HuH-7 (cell line): ENCODE results near the gene COQ5.
"Not testable (repeated sequence)": the region's sequence is repeated elsewhere in the genome, so short reads cannot be mapped to it uniquely, and the experiment has no call there.

Source experiments
- DNase-seq: peaks from one replicate; pipeline ENCODE4 v3.0.0; 2011; ENCODE audit warnings: low spot score

Gene COQ5

GRCh38 chr12:120529641-120530417 is 871 bp upstream of the COQ5 start:
- peak; percentile 49 for DNase-seq

GRCh38 chr12:120522568-120522967 is 6.4 kb downstream of the COQ5 start:
- no peak for DNase-seq

GRCh38 chr12:120519324-120519723 is 9.6 kb downstream of the COQ5 start:
- DNase-seq = not testable (repeated sequence)

GRCh38 chr12:120515496-120515895 is 13.5 kb downstream of the COQ5 start:
- DNase-seq = no peak

GRCh38 chr12:120514002-120514401 is 15.0 kb downstream of the COQ5 start:
- no peak for DNase-seq

- DNase-seq = no peak
Observed at GRCh38 chr12:120508537-120508936, 20.4 kb downstream of the COQ5 start.

- no peak for DNase-seq
Observed at GRCh38 chr12:120504587-120504986, 24.4 kb downstream of the COQ5 start.

GRCh38 chr12:120500581-120500980 is 28.4 kb downstream of the COQ5 start:
- no peak for DNase-seq

GRCh38 chr12:120498870-120499515 is 30.0 kb downstream of the COQ5 start:
- DNase-seq = no peak

GRCh38 chr12:120497524-120498150 is 31.3 kb downstream of the COQ5 start:
- DNase-seq = no peak

- peak; percentile 22 for DNase-seq
Observed at GRCh38 chr12:120496413-120497340, 32.3 kb downstream of the COQ5 start.

GRCh38 chr12:120495731-120496412 is 33.1 kb downstream of the COQ5 start, which contains the start of gene DYNLL1:
Gene DYNLL1 (plus strand): TSS chr12:120496113. CDS start chr12:120496422, 309 bp downstream.
- peak; percentile 87 for DNase-seq

- DNase-seq = no peak
Observed at GRCh38 chr12:120495186-120495730, 33.7 kb downstream of the COQ5 start.

GRCh38 chr12:120490833-120491512 is 38.0 kb downstream of the COQ5 start:
- no peak for DNase-seq

- no peak for DNase-seq
Observed at GRCh38 chr12:120490325-120490724, 38.6 kb downstream of the COQ5 start.

- DNase-seq = no peak
Observed at GRCh38 chr12:120489018-120489417, 39.9 kb downstream of the COQ5 start.

- DNase-seq = no peak
Observed at GRCh38 chr12:120488057-120488640, 40.8 kb downstream of the COQ5 start.

- DNase-seq = not testable (repeated sequence)
Observed at GRCh38 chr12:120487552-120487951, 41.4 kb downstream of the COQ5 start.

GRCh38 chr12:120485961-120486881 is 42.7 kb downstream of the COQ5 start:
- no peak for DNase-seq
